Measurements from ENCODE around the gene SNCA.

SNCA gene

DNA sequence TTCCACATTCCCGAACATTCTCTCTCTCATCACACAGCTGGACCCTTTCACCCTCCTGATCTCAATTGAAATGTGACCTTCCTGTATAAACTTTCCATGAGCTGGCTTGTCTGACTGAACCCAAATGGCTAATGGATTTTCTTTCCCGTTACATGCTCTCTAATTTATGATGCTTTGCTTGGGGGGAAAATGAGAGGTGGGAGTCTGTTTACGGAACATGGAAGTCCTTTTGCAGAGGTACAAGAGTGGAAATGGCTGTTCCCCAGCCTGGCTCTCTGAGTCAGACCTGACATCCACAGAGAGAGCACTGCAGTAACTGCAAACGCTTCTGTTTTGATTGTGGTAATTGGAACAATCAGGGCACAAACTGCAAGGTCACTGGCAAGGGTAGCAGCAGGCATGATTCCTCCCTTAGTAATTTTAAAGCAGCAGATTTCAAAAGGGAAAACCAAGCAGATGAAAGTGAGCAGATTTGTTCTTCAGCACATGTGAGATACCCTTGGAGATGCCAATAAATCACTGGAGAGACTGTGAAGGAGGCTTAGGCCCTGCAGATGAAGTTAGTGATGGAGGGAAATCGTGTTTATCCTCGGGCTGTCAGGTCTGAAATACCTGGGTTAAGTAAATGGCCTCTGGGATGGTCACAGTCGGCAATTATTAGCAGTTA is 83.9 kb downstream of the SNCA start:
- DNase-seq, result no peak

DNA sequence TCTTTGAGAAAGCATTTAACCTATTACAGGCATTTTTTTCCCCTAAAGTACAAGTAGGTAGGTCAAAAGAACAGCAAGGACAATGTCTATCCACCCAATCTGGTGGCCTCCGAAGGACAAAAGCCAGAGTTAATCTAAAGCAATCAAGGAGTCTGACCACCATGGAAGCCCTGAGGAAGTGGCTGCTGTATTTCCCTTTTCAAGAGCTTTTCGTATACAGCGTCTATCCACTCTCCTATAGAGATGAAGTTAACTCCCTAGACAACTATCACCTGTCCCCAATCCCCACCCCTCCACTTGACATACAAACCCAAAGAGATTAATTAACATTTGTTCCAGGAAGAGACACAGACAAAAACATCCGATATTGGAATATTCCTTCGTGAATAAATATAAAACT is 85.5 kb downstream of the SNCA start:
- DNase-seq, result no peak

DNA sequence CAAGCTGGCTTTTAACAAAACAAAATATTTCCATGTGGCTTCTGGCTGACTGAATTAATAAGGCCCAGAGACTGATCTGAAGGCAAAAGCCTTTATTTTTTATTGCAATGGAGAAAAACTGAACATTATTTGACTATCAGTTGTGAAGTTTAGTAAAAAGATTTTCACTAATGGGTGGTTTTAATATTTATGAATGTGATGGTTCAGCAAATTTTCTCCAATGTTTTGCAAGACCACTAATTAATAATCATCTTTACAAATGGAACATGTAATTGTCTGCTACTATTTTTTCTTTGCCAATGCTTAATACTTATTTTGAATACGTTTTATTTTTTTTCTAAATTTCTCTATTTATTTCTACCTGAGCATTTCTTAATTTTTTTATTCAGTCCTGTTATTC is 90.6 kb downstream of the SNCA start:
- no peak for DNase-seq

DNA sequence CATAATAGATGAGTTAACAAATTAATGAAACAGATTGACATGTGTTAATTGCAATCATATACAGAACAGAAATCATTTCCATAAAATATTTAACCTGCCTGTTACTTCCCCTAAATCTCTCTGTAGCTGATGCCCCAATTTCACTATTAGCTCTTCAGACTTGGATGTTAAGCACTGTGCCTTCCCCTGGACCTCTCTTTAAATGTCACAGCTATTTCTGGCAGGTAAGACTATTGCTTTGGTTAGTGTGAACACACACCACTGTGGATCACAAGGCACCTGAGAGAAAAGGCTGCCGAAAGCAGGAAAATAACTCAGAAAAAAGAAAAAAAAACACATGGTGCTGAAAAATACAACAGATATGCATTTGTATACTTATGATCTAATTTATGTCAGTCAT is 91.3 kb downstream of the SNCA start:
- no peak for DNase-seq

DNA sequence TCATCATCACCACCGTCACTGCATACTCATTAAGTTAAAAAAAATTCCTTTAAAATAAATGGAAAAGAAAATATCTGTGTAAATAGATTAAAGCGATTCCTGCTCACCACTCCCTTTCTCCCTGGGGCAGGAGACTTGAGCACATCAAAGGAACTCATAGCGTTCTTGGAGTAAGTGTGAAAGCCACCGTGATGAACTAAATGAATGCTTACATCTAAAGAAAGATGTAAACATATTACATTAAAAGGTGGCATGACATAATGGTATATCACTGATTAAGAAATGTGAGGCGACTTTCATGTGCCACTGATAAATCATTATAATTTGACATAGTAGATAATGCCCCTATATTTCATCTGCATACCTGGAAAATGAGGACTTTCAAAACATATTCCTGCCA is 92.0 kb downstream of the SNCA start:
- DNase-seq, result no peak

DNA sequence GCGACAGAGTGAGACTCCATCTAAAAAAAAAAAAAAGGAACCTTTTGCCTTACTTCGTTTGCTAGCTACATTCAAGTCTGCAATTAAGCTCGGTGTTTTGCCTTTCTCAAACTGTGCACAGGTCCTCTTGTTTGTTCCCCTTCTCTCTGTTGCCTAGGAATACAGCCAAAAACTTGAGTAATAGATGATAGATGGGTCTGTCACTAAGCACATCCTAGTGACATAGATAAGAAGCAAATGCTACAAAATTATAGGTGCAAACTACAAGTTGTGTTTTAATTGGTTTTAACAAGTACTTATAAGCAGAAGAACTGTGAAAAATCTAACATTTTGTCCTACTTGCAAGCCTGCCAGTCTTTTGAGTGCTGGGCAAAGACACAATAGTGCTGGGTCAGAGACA is 95.2 kb downstream of the SNCA start:
- DNase-seq, result no peak

DNA sequence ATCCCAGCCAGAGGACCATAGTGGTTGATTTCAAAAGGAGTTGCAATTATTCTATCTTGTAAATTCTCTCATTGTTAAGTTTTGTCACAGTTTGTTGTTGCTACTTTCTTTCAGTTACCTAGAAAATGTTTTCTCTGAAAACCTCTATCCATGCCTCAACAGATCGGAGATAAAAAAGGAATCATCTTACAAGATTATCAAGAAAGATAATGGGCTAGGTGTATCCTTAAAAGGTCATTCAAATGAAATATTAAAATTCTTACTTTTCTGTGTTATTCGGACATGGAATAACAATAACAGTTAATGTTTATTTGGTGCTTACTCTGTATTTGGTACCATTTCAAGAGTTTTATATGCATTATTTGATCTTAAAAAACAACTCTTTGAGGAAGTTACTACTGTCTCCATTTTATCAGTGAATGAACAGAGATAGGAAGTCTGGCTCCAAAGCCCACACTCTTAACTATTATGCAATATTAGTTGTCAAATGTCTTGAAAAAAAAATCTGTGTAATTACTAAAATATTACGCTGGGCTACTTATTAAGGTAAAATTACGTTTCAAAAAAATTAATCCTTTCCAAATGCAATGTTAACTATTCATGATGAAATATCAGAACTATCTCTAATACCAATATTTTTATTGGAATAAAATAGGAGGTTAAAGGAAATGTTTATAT is 97.5 kb downstream of the SNCA start:
- DNase-seq, result peak; percentile 18

DNA sequence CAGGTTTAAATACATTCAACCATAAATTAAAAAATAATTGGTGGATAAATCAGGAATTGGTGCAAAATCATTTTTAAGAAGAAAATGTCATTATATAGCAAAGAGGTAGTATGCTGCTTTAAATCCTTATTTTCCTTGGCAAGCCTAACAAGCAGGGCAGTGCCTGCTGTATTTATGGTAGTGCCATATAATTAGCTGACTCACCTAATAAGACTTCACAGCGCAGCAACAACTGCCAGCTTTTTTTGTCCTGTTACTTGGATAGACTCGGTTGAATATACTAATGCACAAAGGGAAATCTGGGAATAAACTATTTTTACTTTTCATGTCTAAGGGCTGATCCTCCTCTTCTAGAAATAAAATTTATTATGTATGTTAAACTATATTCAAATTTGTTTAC is 99.1 kb downstream of the SNCA start:
- DNase-seq, result no peak

DNA sequence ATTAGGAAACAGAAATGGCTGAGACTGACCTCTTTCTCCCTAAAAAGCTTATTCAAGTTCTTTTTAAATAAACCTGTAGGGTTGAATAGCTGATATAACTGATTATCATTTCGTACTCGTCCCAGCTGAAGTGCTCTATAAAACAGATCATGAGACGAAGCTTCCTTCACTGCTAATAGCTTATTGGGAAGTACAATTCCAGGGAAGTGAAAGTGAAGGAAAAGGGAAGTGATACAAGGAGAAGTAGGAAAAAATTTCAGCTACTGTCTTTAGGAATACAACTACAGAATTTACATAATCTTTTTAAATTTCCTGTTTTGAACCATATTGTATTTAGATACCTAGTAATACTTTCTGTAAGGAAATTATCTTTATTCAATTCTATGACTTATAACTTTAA is 103.0 kb downstream of the SNCA start:
- no peak for DNase-seq

DNA sequence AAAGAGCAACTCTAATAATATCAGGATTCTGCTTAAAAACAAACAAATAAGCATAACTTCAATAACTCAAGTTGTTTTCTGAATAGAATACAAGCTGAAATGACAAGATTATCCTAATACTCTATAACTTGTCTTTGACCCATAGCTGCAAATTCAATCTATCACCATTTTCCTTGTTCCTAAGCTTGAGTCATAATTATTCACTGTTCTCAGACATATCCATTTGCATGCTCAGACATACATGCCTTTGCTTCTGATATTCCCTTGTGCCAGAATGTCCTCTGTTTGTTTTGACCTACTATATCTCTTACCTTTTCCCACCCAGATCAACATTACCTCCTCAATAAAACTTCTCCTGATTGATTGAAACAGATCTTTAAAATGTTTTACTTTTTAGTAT is 109.7 kb downstream of the SNCA start:
- no peak for DNase-seq

DNA sequence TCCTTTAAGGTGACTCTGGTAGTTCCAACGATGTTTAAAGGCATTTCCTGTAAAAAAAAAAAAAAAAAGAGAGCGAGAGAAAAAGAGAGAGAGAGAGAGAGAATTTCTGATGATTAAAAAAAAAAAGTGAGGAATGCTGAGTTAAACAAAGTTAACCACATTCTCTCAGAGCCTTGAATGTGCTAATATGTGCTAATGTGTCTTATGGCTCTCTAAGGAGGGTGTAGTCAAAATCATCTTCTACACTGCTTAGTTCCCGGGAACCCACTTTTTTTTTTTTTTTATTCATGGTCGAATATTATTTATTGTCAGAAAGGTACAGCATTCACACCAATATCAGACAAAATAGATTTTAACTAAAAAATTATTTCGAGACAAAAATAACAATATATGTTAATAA is 111.7 kb downstream of the SNCA start:
- DNase-seq, result no peak

DNA sequence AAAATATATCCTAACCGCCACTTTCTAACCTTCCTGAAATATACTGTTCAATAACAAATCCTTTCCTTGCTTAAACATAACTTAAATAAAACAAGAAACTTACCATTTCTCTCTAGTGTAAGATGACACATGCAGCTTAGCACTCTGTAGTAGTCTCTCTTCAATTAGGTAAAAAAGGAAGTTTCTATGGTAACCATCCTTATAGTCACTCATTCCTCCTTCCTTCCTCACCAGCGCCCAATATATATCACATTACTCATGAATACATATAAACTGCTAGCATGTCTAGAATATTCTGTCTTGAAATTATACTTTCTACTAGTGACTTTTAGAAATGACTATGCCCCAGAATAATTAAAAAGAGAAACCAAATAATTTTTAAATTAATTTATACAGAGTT is 112.2 kb downstream of the SNCA start:
- no peak for DNase-seq

DNA sequence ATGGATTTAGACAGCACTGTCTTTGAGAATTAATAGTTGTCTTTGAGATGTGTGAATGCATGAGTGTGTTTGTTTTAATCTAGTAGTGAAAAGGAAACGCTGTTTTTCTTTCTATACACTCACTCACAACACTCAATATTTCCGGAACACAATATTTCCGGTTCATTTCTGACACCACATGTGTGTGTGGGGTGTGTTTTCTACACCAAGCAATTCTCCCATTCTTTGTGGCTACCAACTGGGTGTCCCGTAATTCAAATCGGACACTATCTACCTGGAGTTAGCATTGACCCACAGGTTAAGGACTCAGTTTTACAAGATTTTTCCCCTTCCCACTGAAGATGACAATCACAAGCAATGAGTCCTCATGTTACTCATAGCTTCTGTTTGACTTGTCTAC is 113.9 kb downstream of the SNCA start:
- no peak for DNase-seq

DNA sequence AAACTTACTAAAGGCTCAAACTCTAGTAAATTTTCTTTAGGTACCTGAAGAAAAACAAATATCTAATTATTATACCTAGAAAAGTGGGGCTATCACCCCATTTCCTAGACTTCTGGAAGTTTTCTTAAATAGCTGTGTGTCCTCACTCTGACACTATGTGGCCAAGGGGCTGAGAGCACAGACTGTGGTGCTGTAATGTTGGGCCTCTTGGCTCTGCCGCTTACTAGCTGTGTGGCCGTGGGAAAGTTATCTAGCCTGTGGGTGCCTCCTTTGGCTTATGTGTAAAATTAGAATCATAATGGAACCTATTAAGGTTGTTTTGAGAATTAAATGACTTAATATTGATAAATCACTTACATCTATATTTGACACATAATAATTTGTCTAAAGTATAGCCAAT is 114.4 kb downstream of the SNCA start:
- DNase-seq, result no peak

DNA sequence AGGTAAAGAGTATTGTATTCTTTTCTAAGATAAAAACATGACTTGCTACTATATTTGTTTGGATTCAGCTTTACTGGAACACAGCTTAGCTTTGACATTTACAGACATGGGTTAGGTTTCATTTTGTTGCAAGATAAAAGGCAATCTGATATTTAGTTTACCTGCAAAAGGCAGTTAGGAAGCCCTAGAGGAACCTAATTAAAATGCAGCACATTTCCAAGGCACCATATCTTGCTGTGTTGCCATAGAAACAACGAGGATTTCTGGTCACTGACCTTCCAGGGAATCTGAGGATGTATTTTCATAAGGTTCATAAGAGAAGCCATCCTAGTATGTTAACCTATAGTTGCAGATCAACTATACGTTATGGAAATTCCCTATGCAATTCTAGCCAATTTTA is 116.0 kb downstream of the SNCA start:
- no peak for DNase-seq

DNA sequence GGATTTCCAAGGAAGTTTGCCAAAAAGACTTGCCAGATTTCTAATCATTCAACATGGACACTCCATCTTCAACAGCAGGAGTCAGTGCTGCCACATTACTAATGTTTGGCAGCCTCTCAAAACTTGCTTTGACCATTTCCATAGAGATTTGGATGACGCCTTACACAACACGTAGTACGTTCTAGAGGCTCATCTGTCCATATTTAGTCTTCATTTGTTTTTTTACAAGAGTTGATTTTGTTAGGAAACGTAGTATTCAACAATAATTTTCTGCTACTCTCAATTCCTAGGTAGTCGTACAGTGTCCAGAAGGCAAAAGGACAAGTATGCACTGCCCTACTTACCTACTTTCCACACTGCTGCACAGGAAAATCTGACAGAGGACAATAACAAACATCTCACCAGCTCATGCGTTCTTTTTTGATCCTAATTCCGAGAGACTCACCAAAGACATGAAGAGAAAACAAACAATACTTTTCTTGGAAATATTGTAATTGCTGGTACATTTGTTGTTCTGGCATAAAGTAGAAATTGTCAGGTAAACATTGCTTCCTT is 117.3 kb downstream of the SNCA start:
- DNase-seq, result no peak

DNA sequence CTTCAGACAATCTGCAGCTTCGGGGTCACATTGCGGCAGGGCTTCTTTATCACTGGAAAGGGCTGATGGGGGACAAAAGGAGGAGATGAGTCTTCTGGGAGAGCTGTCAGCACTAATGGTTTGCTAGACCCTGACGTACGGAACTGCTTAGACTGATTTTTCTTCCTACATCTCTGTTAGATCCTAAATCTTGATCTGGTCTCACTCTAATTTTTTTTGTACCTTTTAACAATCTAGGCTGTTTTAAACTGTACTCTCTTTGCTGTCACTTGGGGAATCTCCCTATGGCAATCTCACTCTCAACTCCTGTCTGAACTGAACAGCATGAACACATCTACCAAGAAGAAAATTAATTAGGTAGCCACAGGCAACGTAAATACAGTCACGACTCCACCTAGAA is 120.1 kb downstream of the SNCA start:
- DNase-seq, result no peak

DNA sequence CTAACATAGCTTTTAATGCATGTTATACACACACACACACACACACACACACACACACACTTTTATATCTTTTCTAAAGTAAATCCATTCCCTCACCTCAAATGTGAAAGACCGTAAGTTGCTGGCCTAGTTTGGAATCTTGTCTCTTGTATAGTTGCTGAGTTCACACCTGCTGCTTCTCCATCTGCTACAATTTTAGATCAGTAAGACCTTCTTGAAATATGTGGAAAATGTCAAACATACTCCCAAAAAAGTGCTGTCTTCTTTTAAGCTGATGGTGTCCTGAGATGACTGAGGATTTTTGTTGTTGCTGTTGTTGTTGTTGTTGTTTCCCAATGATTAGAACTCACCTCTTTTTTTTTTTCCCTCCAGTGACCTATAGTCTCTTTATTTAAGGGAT is 121.3 kb downstream of the SNCA start:
- no peak for DNase-seq

DNA sequence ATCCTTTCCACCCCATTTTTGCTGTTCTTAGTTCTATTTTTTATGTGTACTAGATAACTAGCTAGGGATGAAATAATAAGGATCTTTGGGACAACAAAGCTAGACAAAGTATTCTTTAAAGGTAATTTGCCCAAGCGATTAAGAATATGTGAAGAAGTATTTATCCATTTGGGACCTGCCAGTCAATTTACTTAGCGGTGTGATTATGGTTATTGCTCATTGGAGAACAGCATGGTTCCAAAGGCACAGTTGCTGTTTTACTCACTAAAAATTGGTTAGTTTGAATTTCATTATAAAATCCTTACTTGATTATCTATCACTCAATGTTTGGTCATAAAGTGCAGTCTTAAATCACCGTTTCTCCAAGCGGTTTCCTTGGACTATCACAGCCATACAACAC is 124.1 kb downstream of the SNCA start:
- DNase-seq, result no peak

DNA sequence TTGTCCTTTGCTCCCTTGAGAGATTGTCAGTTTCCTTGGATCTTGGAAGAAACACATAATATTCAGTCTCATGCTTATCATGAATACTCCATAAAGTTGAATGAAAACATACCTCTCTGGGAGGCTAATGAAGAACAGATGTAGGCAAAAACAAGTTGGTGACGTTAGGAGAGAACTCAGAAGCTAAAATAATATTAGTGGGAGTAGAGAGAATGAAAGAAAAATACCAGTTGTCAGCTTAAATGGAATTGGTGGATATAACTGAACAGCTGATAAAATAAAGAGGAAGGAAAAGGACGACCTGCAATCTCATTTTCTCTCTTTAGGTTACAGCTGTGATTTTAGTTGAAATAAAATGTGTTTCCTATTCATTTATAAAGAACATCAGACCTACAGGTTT is 124.8 kb downstream of the SNCA start:
- no peak for DNase-seq

DNA sequence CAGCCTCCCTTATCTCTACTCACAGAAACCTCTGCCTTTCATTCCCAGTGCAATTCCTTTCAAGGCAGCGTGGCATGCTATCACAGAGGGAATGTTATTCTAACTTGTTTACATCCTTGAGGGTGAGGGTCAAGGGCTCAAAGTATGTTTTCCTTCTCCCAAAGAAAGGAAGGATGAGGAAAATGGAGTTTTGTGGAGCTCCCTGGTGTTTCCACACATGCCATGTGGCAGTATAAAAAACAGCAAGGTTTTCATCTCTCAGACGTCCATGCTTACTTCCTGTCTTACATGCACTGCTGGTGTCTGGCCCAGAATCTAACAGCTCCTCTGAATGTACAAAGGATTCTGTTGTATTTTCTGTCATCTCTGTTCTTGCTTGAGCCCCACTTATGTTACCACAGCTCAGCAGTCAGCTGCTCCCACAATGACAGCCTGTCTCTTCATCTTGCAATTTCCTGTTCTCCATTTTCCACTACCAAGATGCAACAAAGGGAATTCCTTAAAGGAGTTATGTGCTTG is 128.0 kb downstream of the SNCA start:
- no peak for DNase-seq

DNA sequence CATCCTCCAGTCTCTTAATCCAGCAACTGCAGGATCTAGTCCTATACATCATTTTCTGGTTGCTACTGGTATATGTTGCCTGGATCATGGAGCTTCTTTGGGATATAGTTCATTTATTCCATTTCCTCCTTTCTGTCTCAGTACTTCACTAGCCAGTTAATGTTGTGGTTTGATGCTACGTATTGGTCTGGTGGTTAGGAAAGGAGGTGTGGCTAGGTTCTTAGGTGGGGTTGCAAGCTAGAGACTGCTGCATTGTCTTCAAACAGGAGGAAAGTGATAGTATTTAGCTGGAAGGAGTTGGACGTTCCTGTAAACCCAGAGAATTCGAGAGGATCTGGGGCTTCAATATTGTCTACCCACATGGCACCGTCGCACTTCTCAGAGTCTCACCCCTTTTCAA is 129.5 kb downstream of the SNCA start:
- no peak for DNase-seq

DNA sequence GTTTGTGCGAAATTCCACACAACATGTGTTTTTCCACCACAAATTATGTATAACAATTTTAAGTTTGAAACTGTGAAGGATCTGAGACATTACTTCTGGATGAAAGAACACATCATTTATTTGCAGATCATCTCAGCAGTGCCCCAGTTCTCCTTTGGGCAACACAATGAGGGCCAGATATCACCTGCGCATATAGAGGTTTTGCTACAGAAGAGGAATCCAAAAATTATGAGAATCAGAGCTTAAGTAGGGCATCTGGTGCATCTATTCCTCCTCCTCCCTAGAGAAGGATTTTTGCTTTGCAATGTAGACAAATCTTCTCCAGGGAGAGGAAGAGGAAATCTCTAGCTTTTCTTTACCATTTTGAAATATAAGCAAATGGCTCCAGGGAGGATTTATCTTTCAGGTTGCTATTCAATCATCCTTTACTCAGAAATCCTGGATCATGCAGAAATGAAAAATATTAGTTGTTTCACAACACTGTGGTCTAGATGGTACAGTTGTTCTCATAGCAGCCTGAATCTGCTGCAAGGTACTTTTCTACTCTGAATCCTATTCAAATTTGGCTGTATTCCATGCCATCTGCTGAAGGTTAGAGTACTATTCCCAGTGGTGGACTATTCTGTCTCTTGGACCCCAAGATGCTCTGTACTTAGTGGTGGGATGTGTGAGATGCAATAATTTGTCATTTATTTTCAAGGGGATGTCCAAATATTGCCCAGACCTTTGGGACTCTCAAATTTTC is 132.1 kb downstream of the SNCA start:
- no peak for DNase-seq
